ENCODE results near the gene PRR16.

The PRR16 gene

DNA sequence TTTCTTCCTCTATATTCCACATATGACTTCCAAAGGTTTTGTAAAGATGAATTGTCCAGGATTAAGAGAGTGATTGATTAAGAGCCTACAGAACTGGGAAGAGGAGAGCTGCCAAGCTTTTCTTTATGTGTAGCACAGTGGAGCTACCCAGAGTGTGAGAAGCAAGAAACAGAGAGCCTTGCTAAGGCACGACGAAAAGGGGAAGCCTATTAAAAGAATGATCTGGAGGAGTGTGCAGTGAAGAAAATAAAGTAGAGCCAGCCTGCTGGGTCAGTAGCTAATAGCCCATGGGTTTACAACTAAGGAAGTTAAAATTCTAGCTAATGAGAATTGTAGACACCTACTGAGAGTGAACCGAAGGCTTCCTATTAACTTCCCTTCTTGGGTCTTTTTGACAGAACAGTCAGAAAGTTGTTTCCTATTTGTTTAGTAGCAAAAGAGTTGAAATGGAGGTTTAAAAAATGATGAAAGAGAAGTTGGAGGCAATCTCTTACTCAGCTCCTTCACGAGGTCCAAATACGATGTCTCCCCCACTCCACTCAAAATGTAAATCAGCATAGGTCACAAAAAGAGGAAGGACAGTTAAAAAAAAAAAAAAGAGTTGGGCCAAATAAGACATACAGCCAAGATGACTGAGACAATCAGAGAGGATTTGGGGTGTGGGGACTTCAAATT is 957 bp upstream of the PRR16 start:
- in situ Hi-C loops (cut with MboI; ENCODE audit: low sequenced_read_pairs), result no loop called here

DNA sequence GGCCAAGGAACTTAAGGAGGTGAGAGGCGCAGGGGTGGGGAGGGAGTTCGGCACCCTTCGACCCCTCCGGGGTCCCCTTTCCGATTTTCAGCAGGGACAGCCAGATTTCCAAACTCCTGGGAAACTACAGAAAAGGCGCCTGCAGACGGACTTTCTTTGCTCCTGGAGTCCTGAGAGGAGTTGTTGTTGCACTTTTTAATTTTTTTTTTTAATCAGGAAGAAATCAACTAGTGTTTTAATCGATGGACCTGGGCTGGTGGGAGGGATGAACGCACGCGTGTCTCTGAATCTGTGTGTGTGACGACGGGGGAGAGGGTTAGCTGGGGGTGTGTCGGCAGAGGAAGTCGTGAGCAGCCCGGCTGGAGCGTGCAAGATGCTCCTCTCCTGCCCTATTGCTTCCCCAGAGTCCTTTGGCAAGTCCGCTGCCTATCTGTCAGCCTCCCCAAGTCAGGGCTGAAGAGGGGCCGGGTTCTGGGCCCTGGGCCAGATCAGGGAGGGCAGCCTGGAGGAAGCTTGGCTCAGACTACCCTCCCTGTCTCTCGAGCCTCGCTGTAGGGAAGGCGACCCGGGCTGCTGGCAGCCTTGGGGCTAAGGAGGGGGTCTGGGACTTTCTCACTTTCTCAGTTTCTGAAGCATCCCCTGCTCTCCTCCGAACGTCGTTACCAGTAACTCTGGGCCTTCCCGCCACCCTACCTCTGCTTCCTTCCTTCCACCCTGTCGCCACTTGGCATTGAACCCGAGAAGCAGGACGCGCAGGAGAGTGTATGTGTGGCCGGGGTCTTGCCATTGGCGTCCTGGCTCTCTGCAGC is 731 bp downstream of the PRR16 start:
- in situ Hi-C loops (cut with MboI; ENCODE audit: low sequenced_read_pairs), result no loop called here

DNA sequence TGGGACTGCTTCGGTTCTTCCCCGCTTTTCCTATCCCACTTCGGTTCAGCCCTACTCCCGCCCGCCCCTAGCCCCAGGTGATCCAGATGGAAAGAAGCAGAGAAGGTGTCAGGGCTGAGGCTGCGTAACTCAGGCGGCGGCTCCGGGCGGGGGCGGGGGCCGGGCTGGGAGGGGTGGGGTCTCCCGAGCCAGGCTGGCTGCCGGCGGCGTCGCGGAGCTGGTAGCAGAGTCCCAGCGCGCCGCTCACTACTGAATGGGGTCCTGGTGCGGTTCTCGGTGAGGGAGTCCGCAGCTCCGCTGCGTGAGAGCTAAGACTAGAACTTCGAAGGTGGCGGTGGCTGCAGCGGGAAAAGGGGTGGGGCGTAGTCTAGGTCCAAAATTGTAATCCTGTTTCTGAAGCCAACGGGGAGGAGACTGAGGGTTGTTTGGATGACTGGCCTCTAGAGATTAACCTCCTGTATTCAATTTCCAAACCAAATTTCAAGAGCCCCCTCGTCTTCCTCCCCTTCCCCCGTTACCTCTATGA is 1.4 kb downstream of the PRR16 start:
- in situ Hi-C loops (cut with MboI; ENCODE audit: low sequenced_read_pairs), result no loop called here

DNA sequence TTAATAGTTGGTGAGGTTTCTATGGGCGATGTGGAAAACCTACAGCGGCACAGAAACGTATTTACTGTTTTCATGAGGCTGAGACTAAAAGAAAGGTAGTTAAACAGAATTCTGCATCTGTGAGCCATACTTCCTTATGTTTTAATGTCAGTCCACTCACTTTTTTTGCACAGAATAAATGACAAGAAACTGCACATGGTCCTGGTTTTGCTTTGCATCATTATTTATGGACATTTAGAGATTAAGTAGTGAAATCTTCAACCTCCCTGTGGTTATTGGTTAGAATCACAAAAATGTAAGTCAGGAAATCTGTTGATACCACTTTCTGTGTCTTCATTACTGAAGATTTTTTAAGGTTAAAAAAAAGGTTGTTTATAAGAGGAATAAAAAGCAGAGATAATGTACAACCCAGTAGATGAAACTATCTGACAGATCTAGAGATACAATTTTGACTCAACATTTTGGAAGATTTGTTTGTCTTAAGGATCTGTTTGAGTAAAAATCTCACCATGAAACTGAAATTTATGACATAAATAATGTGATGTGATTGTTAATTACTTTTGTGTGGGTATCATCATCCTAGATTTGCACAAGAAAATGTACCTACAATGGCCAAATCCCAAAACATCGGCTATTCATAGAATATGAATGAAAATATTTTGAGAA is 2.4 kb downstream of the PRR16 start:
- in situ Hi-C loops (cut with MboI; ENCODE audit: low sequenced_read_pairs), result no loop called here

DNA sequence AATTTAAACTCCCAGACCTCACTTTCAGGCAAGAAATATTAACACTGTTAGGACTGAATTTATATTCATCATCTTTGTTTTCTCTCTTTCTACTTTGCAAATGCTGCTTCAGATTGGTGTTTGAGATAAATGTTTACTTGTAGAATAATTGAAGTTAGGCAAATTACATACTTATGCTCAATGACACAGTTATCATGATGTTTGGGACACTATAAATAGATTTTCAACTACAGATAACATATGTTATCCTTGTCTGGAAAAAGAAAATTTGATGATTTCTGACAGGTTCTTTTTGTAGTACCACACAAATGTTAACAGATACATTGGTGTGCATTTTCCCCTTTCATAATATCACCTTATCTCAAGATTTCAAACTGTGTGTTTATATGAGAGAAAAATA is 7.9 kb downstream of the PRR16 start:
- in situ Hi-C loops (cut with MboI; ENCODE audit: low sequenced_read_pairs), result no loop called here

DNA sequence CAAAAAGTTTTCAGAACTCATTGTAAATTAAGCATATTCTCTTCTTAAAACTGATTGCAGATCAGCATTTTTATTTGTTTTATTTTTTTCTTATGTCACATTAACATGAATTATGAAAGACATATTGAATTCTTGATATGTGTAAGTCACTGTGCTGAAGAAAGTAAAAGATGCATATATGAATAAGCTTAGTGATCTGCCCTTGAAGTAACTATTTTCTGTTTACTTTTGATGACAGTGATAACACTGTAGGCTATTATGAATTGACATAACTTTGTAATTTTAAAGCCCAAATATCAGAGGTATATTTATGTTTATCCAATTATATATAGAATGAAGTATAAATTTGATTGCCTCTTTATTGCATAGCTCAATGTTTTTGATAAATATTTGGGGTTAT is 8.8 kb downstream of the PRR16 start:
- in situ Hi-C loops (cut with MboI; ENCODE audit: low sequenced_read_pairs), result no loop called here

DNA sequence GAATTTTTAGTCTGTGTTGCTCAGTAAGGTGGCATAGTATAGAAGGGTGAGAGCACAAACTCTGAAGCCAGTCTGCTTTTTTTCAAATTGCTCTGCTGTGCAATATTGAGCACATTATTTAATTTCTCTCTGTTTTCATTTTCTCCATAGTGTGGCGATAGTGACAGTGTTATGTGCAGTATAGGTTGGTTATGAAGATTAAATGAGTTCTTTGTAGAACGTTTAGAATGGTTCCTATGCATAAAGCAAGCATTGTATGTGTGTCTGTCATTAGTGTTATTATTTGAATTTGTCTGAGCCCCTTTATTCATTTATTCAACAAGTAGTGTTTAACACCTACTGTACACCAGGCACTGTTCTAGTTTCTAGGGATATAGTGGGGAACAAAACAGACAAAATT is 9.2 kb downstream of the PRR16 start:
- in situ Hi-C loops (cut with MboI; ENCODE audit: low sequenced_read_pairs), result no loop called here

DNA sequence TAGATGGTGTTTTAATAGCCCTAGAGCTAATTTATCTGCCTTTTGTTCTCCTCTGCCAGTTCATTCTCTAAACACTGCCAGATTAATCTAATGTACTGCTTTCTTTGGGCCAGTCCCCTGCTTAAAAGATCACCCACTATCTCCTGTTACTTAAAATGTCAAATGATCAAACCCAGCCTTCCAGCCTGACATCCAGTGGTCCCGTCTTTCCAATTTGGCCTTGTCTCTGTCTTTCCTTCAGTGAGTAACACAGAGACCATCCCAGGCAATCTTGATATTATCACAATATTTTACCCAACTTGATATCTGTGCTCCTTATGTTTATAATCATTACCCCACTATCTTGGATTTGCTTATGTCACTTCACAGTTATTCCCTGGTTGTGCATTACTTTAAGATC is 12.0 kb downstream of the PRR16 start:
- in situ Hi-C loops (cut with MboI; ENCODE audit: low sequenced_read_pairs), result no loop called here

DNA sequence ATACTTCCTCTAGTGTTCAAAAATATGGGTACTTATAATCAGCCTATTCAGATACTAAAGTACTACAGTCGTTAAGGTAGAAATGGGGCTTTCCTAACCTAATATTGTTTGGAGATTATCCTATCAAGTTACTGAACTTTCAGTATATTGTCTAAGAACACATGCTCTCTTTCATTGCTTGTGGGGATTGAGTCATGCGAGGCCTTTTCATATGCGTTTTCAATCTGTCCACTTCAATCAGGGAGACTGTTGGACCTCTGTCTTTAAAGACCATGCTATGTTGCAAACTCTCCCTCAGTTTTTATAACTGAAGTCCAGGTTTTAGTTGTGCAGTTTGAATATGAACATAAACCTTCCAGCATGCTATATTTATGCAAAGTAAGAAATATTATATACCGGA is 15.0 kb downstream of the PRR16 start:
- in situ Hi-C loops (cut with MboI; ENCODE audit: low sequenced_read_pairs), result no loop called here

DNA sequence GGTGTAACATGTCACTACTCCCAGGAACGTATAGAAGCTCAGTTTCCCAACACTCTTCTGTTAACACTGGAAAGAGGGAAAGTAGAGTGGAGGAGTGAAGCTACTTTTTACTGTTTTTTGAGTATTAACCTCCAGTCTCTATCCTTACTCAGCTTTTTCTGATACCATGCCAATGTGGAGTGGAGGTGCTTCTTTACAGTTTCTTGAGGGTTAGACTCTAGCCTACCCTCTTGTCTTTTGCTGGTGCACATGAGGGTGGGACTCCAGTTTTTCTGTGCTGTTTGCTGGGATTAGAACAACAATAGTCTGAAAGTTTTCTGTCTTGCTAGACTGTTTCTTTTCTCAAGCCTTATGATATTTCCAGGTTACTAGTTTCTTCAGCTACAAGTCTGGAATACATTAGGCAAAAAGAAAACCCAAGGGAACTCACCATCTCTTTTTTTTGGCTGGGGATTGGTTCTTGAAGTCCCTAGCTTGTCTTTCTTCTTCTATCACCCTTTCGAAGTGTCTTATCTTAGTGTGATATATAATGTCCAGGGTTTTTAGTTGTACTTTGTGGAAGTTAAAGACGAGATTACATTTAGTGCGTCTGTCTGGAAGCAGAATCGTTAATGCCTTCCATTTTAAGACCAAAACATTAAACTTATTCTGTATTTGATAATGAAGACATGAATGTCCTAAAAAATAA is 35.9 kb downstream of the PRR16 start:
- in situ Hi-C loops (cut with MboI; ENCODE audit: low sequenced_read_pairs), result no loop called here

DNA sequence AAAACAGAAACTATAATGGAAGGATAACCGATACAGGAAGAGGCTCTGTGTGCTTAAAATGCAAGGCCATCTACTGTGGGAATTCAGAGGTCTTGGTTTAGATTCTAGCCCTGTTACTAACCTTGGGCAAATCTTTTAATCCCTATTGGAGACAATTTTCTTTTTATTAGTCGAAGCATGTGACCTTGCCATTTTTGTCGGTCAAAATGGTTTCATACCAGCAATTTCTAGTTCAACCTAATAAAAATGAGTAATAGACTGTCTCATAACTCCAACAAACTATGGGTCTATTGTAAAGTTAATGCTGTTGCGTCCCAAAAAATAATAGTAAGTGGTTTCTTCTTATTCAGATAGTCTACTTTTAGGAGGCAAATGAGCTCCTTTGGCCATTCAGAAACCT is 38.4 kb downstream of the PRR16 start:
- in situ Hi-C loops (cut with MboI; ENCODE audit: low sequenced_read_pairs), result no loop called here

DNA sequence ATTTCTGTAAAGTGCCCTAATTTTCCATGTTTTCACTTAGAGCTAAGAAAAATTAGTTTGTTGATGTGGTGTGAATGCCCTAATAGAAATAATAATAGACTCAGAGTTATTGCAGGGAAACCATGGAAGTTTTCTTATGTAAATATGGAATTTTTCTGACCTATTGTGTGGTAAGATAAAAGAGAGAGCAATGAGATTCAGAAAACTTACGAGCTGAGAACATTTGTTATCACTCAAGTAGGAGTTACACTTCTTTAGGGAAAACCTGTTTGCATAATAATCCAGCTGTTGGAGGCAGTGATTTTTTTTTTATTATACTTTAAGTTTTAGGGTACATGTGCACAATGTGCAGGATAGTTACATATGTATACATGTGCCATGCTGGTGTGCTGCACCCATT is 39.2 kb downstream of the PRR16 start:
- in situ Hi-C loops (cut with MboI; ENCODE audit: low sequenced_read_pairs), result no loop called here

DNA sequence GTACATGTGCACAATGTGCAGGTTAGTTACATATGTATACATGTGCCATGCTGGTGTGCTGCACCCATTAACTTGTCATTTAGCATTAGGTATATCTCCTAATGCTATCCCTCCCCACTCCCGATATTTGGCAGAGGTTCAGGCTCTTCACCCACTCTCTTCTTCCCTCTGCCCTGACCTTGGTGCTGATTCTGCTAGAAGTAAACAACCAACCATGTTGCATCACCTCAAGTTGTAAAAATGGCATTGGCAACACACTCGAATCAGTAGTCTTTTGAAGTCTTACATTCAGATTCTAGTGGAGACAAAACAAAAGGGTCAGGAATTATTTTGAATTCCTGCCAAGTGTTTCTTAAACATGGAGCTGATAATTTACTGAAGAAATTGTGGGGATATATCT is 40.0 kb downstream of the PRR16 start:
- in situ Hi-C loops (cut with MboI; ENCODE audit: low sequenced_read_pairs), result no loop called here

DNA sequence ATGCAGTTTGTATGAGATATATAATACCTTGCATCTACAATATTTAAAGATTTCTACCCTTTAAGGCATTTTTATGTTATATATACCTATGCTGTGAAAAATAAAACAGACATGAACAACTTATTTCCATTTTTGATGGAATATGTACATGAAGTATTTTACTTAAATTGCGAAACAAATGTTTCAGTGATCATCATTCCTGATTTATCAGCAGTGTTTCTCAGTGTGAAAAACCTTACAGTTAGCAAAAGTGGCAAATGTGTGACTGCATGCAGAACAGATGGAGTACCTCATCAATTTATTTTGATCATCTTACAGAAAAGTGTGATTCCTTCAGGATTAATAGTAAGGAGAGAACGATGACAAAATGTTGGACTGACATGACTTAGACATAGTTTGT is 43.1 kb downstream of the PRR16 start:
- in situ Hi-C loops (cut with MboI; ENCODE audit: low sequenced_read_pairs), result no loop called here

DNA sequence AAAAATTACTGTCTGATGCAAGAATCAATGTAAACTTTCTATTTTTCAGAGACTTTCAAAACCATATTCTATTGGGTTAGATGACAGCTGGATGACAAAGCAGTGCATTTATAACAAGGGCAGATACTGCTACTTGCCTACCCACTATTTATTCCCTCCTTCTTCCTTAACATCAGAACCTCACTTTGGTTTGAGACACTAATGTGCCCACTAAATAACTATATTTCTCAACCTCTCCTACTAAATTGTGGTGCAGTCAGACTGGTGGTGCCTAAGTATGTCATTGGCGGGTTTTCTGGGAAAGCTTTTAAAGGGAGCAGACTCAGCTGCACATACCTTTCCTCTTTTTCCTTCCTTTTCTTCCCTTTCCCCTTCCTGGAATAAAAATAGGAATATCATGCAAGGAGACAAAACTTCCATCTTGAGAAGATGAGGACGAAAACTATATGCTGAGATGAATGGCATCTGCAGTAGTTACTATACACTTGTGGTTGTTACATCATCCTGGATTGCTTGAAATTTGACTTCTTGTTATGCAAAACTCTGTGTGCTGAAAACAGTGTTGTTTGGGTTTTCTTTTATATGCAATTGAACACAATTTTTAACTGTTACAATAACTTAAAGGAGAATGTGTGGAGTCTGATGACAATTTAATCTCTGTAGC is 43.8 kb downstream of the PRR16 start:
- in situ Hi-C loops (cut with MboI; ENCODE audit: low sequenced_read_pairs), result no loop called here

DNA sequence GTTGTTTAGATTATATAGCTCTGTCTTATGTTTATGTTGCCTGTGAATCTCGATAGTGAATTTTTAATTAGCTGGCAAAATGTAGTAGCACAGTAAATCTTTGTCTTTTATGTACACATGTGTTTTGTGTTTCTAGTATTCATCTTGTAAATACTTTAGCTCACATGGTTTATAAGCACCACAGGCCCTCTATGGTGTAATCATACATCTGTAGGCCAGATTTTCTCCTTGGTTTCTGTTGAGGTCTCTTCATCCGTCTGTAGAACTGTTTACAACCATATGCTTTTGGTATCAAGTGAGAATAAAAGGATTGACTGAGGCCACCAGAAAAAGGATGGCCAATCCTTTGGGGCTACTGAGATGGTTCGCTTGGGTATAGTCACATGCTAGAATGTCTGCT is 45.0 kb downstream of the PRR16 start:
- in situ Hi-C loops (cut with MboI; ENCODE audit: low sequenced_read_pairs), result no loop called here

DNA sequence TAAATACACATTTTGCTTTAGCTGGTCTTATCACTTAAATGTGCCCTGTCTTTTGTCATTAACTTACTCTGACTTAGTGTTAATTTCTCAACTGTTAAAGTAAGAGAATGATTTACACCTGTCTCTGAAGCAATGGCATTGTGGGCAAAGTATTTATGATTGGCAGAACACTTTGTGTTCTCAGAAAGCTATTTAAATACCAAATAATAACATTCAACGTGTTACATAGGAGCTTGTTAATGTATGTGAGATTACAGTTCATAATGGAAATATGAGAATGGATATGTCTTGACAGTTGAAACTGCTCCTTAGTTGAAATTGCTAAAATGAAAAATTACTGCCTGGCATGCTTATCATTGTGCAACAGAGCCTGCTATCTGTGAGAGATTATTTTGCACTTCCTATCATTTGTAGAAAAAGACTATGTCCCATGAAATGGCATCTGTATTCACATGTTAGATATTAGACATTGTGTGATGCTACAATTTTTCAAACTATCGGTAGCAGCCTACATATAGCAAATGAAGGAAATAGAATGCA is 46.1 kb downstream of the PRR16 start:
- in situ Hi-C loops (cut with MboI; ENCODE audit: low sequenced_read_pairs), result no loop called here

DNA sequence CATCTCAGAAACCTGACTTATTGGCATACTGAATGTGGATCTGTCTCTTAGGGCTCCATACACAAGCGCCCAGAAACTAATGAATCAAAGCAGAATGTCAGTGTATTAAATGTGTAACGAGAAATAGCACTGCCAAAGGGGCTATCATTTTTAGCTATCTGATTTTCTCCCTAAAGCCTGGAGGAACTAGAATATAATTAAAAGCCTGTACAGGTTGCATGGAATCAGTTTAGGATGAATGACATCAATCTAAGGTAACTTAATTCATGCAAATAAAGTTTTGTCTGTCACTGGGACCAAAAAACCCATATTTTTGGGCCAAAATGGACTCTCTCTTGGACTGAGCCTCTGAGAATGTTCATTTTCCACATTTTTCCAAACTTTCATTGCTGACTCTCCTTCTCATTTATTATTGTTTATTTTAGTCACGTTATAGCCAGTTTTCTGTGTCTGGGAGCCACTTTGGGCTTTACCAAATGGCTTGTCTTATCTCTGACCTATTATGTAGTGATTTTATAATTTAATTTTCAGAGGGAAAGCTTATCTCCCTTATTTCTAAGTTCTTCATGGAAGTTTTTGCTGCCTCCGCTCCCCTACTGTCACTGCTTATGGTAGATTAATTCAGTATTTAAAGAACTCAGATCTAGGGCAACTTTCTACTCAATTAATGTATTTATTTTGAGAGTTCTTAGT is 47.0 kb downstream of the PRR16 start:
- in situ Hi-C loops (cut with MboI; ENCODE audit: low sequenced_read_pairs), result no loop called here

DNA sequence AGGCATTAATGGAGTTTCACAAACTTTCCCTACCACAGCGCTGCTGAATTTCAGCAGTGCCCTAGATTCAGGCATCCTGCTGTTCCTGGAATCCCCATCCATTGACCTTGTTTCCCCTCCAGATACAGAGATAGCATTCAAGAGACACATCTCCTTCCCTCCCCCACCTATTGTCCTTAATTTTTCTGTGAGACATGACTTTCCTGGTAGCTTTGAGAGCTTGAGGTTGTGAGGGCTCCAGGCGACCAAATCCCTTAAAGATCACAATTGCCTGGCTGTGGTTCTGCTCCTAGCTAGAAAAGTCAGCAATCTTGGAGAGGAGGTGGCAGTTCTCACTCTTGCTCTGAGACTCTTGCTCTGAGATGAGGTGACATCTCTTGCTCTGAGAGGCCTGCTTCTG is 48.0 kb downstream of the PRR16 start:
- in situ Hi-C loops (cut with MboI; ENCODE audit: low sequenced_read_pairs), result no loop called here

All from HL-60/S4 treated with retinoic acid at 250 ng/mL for 4 days and 3 days (cell line).